Activated naive CD4-positive, alpha-beta T cell treated with Interleukin-2 at 50 U/mL for 16 hours (primary cell): Measurements from ENCODE around the gene DNASE2.

Source experiments
- DNase-seq: peaks from one replicate; pipeline ENCODE4 v3.0.0-alpha.2; 2020

DNASE2 gene

DNA sequence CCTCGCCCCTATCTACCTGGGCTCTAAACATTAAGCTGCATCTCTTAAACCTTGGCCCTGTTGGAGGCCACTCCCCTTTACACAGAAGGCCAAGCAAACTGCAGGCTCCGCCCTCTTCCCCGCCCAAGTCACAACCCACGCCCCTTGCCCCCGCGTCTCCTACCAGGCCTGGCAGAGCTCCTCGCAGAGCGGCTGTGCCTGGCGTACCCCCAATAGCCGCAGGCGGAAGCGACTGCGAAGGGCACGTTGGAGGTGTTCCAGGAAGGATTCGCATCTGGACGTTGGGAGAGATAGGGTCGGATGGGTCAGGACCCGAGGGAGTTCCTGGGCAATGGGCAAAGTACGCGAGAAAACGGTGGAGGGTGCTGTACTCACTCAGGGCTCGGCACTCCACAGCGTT lies 52.8 kb downstream of the DNASE2 start:
- DNase-seq = no peak

GRCh38 chr19:12825254-12826131 lies 55.8 kb downstream of the DNASE2 start:
- no peak for DNase-seq
